Measurements from ENCODE around the gene RPL18. TPM values are rescaled to one million over a fixed set of nuclear protein-coding genes. Genes with fewer than 3 reads are reported as not detected.
A peak's percentile ranks its signal among the peaks of the same experiment; 100 is the strongest.

The RPL18 gene
- total RNA-seq, 1 donor from 2014 or later: 997 TPM

DNA sequence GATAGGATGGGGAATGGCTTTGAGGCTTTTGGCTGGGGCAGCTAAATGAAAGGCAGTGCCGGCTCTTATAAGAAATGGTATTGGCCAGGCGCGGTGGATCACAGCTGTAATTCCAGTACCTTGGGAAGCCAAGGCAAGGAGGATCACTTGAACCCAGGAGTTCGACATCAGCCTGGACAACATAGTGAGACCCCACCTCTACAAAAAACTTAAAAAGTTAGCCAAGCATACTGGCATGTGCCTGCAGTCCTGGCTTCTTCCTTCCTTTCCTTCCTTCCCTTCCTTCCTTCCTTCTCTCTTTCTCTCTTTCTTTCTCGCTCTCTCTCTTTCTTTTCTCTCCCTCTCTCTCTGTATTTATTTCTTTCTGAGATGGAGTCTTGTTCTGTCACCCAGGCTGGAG is 23.9 kb upstream of the RPL18 start:
- ATAC-seq: no peak

DNA sequence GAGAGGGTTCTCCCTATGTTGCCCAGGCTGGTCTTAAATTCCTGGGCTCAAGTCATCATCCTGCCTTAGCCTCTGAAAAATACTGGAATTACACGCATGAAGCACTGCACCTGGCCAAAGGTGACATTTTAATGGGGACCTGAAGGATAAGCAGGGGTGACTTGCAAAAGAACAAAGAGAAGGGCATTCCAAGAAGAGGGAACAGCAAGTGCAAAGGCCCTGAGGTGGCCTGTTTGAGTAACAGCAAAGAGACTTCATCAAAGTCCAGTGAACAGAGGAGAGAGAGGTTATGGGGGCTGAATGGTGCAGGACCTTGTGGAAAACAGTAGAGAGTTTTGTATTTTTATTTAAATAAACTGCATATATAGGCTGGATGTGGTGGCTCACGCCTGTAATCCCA is 22.9 kb upstream of the RPL18 start:
- Histone ChIP-seq H3K27me3 (ENCODE audit: low read depth) (no peaks in the 10 kb centered on the region), H3K9me3 (no peaks in the 10 kb centered on the region), H3K36me3 (no peaks in the 10 kb centered on the region), H3K4me1 (peaks cover 24% of the 10 kb centered on the region), H3K4me3 (no peak overlapping the region), H3K27ac (no peak overlapping the region)
- intact Hi-C loops (cut with DNase I): no loop called here
- TF ChIP-seq, protein P1, sequence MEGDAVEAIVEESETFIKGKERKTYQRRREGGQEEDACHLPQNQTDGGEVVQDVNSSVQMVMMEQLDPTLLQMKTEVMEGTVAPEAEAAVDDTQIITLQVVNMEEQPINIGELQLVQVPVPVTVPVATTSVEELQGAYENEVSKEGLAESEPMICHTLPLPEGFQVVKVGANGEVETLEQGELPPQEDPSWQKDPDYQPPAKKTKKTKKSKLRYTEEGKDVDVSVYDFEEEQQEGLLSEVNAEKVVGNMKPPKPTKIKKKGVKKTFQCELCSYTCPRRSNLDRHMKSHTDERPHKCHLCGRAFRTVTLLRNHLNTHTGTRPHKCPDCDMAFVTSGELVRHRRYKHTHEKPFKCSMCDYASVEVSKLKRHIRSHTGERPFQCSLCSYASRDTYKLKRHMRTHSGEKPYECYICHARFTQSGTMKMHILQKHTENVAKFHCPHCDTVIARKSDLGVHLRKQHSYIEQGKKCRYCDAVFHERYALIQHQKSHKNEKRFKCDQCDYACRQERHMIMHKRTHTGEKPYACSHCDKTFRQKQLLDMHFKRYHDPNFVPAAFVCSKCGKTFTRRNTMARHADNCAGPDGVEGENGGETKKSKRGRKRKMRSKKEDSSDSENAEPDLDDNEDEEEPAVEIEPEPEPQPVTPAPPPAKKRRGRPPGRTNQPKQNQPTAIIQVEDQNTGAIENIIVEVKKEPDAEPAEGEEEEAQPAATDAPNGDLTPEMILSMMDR (IDR thresholded peaks at IDR 0.05): no peak
- no peak for DNase-seq
- no peak for ATAC-seq

More for the DNA sequence above, 23.9 kb upstream of the RPL18 start:
- no peaks in the 10 kb centered on the region for H3K36me3 ChIP-seq
- no peak overlapping the region for H3K4me3 ChIP-seq
- intact Hi-C loops (cut with DNase I): no loop called here
- H3K9me3 ChIP-seq: no peaks in the 10 kb centered on the region
- no peaks in the 10 kb centered on the region for H3K27me3 ChIP-seq (ENCODE audit: low read depth)
- TF ChIP-seq, protein P1 (IDR thresholded peaks at IDR 0.05): no peak
- peaks cover 28% of the 10 kb centered on the region for H3K4me1 ChIP-seq
- DNase-seq: no peak
- no peak overlapping the region for H3K27ac ChIP-seq

DNA sequence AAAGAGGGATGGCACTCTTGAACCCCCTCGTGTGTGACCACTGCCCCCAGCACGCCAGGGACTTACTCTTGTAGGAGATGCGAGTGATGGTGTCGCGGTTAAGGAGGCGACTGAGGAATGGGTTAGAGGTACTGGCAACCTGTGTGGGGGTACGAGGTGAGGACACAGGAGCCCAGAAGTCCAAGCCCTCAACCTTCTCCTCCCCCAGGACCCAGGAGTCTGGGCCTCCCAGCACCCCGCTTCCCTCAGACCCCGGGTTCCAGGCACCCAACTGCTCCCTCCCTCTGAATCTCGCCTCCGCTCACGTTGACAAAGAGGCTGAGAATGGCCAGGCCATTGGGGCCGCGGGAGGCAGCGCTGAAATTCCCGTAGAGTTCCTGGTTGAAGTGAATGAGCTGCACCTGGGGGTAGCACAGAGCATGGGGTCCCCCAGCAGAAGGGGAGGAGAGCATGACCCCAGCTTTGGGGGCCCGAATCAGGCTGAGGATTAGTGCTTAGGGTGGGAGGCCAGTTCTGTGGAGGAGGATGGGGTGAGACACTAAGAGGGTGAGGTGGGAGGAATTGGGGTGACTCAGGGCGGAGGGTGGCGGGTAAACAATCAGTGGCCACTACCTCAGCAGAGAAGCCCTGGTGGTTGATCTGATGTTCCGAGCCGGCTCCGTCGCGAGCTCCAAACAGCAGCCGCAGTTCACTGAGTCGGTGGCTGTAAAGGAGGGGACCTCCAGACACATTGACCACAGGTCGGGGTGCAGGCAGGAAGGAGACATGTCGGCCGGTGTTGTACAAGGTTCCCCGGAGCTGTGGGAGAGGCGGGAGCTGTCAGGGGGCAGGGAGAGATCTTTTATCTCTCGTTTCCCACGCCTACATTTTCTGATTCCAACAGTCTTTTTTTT is 20.8 kb upstream of the RPL18 start:
- no peak overlapping the region for H3K4me3 ChIP-seq
- ATAC-seq (no peak), DNase-seq (no peak)
- H3K36me3 ChIP-seq: no peaks in the 10 kb centered on the region
- H3K27ac ChIP-seq: no peak overlapping the region
- TF ChIP-seq, protein P1 (IDR thresholded peaks at IDR 0.05): no peak
- no peaks in the 10 kb centered on the region for H3K27me3 ChIP-seq (ENCODE audit: low read depth)
- no peaks in the 10 kb centered on the region for H3K9me3 ChIP-seq
- H3K4me1 ChIP-seq: peaks cover 28% of the 10 kb centered on the region
- intact Hi-C loops (cut with DNase I): no loop called here

DNA sequence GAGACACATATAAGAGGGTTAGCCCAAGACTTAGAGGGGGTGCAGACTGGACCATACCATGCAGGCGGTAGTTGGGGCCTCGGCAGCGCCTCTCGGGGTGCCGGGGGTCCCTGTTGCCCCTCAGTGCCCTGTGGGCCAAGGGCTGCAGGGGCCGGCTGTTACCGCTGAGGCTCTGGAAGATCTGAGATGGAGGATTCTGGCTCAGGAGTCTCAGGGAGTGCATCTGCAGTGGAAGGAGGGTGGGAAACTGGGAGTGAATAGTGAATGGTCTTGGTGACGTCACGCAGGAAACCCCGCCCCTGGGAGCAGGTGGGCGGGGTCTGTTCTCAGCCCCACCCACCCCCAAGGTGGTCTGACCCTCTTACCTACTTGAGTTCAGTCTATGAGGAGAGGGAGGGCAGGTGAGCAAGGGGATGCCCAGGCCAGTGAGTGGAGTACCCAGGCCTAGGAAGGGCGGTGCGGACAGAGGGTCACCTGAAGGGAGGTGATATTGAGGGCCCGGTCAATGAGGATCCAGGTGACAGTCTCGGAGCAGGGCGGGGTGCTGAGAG is 19.9 kb upstream of the RPL18 start:
- no peaks in the 10 kb centered on the region for H3K27me3 ChIP-seq (ENCODE audit: low read depth)
- TF ChIP-seq, protein P1 (IDR thresholded peaks at IDR 0.05): no peak
- H3K4me3 ChIP-seq: peak overlapping the region; percentile 84
- peaks cover 33% of the 10 kb centered on the region for H3K4me1 ChIP-seq
- H3K9me3 ChIP-seq: no peaks in the 10 kb centered on the region
- ATAC-seq: no peak
- no peaks in the 10 kb centered on the region for H3K36me3 ChIP-seq
- no peak for DNase-seq
- peak overlapping the region; percentile 96 for H3K27ac ChIP-seq
- intact Hi-C loops (cut with DNase I): no loop called here

DNA sequence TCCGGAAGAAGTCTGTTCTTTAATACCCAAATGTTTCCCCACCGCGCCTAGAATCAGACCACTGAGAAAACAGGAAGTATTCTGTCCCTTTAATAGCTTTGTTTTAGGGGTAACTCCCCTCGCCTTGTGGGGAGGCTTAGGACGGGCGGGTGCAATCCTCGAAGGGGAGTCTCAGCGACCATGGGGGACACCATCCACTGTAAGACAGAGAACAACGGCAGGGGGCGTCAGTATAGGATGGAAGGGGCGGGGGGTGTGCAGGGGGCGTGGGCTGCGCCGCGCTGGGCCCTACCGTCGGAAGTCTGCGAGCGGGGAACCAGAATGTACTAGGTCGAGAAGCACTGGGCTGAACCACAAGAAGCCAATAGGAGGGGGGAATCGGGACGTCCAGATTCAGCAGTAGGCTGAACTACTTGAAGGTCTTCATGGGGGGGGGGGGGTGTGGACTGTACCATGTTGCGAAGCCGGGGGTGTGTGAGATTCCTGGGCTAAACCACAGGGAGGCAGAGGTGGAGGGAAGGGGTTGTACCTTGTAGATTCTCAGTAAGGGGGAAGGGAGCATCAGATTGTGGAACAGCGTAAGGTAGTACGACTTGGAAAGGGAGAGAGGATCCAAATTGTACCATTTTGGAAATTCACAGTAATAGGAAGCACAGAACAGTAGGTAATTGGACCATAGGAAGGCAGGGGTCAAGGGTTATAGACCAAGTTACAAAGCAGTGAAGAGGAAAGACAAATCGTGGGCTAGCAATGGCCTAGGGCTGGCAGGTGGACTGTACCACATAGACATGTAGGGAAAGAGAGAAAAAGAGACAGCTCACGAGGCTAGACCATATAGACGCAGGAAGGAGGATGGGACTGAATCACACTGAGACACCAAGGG is 19.2 kb upstream of the RPL18 start:
- Histone ChIP-seq H3K27ac (peak overlapping the region; percentile 96), H3K36me3 (peaks cover 6% of the 10 kb centered on the region), H3K9me3 (no peaks in the 10 kb centered on the region), H3K4me3 (peak overlapping the region; percentile 84), H3K27me3 (ENCODE audit: low read depth) (no peaks in the 10 kb centered on the region), H3K4me1 (peaks cover 40% of the 10 kb centered on the region)
- ATAC-seq (peak; percentile 70 to 72), DNase-seq (peak; percentile 89)
- intact Hi-C loops (cut with DNase I): no loop called here
- TF ChIP-seq, protein P1 (IDR thresholded peaks at IDR 0.05): no peak

All from lower lobe of right lung (tissue), 2 donors.